HG02938 (cell line): ENCODE data around the gene CTXN3.

Experiments used
- ATAC-seq: cut with Tn5 transposase; IDR thresholded peaks from one replicate; pipeline ENCODE4 v1.9.1; 2021; ENCODE audit warnings: mild to moderate bottlenecking, moderate library complexity; ENCODE audit not compliant: unreplicated experiment

Gene CTXN3

DNA sequence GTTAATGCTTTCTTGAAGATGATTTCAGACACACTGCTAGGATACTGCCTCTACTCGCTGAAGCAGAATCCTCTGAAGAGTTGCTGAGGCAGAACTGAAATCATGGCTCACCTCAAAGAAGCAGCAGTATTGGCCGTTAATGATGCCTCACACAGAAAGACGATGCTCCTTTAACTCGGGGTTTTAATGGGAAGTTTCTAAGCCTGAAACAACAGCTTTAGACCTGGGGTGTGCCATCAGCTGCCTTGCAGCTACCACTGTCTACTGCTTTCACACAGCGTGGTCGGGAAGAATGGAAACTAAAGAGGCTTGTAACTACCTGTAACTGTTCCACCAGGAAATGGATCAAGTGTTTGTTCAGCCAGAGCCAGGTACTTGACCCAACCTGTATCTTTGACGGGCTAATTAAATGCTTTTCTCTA is at the start of gene CTXN3:
CTXN3 (plus strand) TSS at position 65 of the 422 bp plus-strand sequence. CDS start 8,440 bp downstream, outside the sequence.
- ATAC-seq = no peak

DNA sequence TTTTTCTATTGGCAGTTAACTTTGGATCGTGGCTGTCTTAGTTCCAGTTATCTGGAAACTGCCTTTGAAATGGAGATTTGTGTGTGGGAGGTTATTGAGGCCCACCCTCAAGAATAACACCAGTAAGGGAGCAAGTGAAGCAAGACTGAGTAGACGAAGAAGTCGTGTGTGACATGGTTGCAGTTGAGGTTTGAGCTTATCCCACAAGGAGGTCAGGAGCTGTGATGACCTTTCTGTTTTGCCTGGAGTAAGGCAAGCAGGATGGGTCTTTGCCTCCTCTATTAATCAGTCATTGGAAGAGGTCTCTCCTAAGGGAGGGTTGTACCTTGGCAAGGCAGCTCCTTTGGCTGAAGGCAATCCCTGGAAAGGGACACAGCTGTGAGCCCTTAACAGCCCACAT is 49.6 kb upstream of the CTXN3 start:
- ATAC-seq = no peak

DNA sequence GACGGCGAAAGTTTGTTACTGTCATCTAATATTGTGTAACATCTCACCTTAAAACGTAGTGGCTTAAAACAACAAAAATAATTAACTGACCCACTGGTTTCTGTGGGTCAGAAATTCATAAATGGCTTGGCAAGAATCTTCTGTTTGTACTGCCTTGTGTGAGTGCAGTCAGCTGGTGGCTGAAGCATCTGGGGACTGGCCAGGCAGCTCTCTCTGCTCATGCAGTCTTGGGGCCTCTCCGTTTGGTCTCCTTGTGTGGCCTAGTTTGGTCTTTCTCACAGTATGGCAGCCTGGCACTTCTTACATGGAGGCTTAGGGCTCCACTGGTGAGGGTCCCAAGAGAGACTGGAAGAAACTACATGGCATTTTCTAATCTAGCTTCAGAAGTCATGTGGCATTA is 49.0 kb upstream of the CTXN3 start:
- ATAC-seq = no peak

DNA sequence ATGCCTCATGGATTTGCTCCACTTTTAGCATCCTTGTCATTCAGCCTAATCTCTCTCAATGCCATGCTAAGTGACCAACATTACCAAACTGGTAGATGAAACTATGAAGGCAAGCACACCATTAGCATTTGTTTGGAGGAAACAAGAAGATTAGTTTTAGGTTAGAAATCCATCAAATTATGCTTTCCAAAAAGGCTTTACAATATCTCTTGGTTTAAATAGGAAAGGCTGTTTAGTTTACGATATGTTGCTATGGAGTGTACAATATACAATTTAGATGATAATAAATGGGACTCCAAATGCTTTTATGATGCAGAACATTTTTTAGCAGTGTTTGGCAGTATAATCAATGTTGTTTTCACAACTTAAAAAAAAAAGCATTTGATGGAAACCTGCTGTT is 47.8 kb upstream of the CTXN3 start:
- no peak for ATAC-seq

DNA sequence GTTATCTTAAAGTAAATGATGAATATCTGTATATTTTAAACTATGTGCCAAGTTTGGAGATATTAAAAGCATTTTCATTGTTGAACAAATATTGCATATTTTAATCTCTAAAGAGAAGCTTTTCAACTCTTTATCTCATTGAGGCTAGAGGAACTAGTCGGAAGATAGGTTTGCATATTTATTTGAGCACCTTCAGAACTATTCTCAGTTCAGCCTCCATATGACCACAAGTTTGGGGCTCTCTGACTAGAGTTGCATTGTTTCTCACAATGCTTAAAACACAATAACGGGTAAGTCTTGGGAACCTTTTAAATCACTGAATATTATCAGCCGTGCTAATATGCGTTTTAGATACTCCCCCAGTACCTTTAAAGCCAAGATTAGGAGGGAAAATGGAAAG is 47.3 kb upstream of the CTXN3 start:
- no peak for ATAC-seq

DNA sequence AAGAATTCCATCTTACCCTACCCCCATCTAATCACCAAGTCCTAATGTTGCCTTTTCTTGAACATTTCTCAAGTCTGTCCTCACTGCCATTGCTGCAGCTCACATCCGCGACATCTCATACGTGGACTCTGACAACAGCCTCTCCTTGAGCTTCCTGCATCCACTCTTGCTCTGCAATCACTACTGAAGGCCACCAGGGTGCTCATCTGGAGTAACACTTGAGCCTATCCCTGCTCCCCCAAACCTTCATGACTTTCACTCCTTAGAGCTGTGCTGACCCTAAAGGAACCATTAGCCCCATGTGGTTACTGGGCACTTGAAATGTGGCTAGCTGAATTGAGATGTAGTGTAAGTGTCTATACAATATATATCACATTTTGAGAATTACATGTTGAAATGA is 46.4 kb upstream of the CTXN3 start:
- no peak for ATAC-seq

DNA sequence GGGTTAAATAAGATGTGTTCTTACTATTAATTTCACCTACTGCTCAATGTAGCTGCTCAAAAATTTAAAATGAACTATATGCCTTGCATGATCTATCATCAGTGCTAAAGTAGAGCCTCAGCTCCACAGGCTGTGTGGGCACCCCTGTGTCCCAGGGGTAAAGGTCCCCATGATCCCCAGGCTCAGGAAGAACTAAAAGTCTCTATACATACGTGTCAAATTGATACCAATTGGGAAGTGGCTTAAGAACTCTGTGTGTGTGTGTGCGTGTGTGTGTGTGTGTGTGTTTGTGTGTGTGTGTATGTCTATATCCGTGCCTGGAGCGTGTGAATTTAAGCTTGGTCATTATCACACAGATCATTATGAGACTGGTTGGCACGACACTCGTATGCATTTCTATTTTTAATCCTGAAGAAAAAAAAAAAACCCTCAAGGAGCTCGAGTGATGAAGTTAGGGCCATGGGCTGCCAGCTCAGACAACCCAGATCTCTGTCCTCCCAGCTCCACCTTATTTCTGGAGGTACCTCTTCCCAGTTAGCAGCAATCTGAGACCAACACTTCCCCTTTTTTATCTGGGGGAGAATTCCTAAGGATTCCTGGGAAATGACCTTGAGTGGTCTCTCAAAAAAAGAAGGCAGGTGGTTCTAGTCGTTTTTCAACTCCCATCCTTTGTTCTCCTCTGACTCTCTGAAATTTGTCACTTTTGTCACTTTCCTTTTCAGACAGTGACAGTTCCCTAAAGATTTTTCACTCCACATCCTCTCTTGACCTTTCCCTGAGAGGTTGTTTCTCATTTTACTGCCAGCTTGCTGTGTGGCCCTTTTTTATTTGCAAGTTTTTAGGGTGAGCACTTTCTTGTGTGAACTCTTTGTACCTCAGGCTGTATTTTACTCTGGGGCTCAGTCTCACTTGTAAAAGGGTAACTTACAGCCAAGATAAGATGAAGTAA is 45.7 kb upstream of the CTXN3 start:
- no peak for ATAC-seq

DNA sequence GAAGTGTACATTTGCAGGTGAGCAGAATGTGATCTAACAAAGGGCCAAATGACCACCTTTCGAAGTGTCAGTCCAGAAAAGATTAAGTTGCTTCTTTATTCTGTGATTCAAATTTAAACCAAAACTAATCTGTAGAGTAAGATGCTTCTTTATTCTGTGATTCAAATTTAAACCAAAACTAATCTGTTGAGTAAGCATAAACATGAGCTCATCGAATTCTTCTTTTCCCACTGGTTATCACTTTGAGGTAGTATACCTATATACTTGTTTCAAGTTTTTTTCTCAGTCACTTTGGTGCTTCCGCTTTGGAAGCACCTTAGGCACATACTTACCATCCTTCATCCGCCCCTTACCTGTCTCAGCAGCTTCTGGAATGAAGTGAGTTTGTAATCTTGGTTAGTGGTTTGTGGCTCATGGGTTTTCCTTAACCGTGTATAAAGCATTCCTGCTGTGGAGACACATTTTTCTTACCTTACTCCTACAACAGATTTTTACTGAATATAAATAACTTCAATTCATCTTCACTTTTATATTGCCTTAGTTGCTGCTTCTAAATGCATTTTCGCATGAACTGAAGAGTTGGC is 40.7 kb upstream of the CTXN3 start:
- no peak for ATAC-seq

DNA sequence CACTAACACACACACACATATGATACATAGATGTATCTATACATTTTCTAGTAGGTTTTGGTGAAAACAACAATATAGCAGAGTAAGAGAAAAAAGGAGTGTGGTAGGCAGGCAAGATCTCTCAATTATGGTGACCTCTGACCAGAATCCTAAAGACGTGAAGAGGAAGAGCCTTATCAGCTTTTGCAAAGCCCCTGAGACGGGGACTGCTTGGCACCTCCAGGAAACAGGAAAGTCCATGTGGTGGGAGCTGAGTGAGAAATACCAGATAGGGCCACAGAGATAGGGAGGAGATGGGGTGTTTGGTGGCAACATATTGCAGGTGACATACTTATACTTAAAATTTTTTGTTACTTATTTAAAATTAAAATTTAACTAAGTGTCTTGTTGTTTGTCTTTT is 39.9 kb upstream of the CTXN3 start:
- no peak for ATAC-seq

DNA sequence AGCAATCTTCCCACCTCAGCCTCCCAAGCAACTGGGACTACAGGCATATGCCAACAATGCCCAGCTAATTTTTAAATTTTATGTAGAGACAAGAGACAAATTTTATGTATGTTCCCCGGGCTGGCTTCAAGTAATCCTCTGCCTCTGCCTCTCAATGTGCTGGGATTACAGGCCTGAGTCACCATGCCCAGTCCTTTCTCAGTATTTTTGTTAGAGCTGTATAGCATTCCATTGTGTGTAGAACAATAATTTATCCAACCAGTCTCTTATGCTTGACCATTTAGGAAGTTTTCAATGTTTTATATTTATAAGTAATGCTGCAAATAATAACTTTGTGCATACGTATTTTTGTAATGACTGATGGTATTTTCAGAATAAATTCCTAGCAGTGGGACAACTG is 38.9 kb upstream of the CTXN3 start:
- ATAC-seq = no peak

DNA sequence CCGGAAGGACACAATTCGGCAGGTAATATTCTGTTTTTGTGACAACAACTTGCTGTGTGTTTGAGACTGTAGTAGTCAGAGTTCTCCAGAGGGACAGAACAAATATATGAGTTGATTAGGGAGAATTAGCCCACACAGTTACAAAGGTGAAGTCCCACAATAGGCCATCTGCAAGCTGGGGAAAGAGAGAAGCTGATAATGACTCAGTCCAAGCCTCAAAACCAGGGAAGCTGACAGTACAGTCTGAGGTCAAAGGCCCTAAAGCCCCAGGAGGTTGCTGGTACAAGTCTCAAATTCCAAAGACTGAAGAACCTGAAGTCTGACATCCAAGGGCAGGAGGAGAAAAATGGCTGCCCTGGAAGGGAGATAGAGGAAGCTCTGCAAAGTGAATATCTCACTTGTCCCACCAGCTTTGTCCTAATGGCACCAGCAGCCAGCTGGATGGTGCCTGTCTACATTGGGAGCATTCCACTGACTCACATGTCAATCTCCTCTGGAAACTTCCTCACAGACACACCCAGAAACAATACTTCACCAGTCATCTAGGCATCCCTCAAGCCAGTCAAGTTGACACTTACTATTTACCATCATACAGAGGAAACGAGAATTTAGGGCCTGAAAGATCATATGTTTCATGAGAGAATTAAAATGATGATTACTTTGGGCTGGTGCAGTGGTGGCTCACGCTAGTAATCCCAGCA is 36.3 kb upstream of the CTXN3 start:
- ATAC-seq = no peak

DNA sequence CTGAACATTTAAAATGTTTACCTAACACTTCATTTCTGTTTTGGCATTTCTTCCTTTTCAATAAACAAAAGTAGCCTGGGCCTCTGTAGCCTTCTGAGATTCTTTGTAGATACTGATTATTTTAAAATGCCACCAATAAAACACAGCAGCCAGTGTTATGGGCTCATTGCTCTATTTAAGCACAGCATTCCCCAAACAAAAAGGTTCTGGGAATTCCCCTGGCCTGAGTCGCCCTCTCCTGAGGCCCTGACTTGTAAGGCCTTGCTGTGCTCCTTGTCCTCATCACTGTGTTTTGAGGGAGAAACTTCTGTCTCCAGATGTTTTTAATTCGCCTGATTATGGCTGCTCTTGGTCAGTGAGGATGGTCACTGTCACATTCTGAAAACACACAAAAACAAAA is 33.0 kb upstream of the CTXN3 start:
- ATAC-seq = no peak

DNA sequence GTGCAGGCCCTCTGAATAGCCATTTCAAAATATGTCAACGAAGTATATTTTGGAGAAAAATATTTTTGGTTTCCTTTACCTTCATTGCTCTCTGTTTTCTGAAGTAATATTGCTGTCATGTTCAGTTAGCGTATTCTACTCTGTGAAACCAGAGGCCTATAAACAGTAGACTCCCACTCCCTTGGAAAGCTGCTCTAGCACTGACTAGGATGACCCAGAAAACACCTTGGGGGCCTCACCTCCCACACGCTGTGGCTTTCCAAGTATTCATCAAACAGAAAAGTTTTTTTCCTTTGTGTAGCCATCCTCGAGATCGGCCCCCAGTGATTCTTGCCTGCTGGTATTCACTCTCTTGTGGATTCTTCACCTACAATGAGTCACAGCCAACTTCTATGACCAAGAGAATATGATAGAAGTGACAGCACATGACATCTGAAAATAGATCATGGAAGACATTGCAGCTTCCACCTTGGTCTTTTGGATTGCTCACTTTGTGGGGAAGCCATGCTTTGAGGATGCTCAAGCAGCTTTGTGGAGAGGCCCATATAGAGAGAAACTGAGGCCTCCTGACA is 28.9 kb upstream of the CTXN3 start:
- no peak for ATAC-seq

DNA sequence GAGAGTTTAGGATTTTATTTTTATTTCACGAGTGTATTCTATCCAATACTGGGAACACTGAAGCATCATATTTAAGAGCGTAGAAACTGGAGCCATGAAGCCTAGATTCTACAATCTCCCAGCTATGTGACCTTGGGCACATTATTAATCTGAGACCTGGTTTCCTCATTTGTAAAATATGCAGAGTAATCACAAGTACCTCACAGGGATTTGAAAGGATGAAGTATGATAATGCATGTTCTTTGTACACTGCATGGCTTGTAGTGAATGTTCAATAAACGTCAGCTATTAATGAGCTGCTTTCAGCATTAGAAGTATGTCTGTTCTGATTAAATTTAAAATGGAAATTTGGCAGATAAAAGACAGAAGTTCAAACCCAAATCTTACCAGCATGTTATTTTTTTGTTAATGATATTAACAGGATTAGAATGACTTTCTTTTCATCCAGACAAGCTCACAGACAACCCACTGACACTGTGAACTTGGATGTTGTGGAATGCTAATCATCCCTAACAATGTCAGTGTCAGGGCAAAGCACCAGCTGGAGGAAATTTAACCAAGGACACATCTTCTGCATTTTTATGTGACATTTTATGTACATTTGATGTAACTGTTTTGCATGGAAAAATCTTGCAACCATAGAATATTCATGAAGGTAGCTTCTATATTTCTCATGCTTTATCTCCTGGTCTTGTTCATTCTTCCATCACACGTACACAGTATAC is 27.1 kb upstream of the CTXN3 start:
- no peak for ATAC-seq

DNA sequence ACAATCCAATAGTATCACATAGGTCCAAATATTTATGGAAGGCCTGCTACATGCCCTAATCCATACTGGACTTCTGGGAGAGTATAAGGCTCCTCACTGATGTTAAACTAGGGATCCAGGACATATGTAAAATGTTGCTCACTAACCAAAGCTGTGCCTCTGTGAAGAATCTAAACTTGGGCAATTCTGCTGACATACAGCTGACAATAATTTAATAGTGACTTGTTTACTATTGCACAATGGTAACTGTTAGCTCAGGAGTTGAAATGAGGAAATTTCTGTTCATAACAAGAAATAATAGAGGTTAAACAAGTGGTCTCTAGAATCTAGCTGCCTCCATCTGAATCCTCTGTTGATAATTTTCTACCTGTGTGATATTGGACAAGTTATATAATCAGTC is 14.9 kb upstream of the CTXN3 start:
- ATAC-seq = no peak

DNA sequence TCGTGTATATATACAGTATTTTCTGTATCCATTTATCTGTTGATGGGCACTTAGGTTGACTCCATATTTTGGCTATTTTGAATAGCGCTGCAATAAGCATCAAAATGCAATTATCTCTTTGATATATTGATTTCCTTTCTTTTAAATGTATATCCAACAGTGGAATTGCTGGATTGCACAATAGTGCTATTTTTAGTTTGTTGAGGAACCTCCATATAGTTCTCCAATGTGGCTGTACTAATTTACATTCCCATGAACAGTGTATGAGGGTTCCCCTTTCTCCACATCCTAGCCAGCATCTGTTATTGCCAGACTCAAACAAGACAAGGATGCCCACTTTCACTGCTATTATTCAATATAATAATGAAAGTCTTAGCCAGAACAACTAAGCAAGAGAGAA is 9.1 kb upstream of the CTXN3 start:
- no peak for ATAC-seq

DNA sequence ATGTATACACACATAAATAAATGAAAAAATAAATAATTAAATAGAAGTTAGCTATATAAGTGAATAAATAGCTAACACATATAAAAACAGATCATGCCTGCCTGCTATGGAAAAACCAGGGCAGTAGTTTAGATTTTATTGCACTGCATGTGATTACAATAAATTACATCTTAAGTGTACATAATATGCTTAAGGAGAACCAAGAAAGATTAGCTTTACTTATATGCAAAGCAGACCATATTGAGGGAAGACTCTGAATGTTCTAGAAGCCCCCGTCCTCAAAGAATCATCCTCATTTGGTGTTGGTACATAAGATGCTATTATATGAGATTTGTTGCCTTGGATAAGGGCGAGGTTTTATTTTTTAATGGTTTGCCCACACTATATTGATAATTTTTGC is 5.9 kb upstream of the CTXN3 start:
- no peak for ATAC-seq

DNA sequence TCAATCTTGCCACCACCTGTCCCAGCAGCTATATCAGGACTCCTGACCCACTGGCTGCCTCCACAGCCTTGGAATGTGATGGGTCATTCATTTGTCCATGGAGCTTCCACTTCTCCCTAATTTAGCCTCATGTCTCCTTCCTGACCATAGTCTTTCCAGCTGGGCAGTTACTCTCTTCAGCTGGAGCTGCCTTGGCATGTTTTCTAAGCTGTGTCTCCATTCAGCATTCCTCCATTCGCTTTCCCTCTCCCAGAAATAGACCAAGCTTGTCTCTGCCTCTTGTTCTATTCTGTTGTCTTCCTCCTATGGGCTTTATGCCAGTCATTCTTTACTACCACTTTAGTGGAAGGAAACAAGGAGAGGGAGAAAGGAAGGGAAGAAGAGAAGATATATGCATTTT is 5.3 kb upstream of the CTXN3 start:
- ATAC-seq = no peak

DNA sequence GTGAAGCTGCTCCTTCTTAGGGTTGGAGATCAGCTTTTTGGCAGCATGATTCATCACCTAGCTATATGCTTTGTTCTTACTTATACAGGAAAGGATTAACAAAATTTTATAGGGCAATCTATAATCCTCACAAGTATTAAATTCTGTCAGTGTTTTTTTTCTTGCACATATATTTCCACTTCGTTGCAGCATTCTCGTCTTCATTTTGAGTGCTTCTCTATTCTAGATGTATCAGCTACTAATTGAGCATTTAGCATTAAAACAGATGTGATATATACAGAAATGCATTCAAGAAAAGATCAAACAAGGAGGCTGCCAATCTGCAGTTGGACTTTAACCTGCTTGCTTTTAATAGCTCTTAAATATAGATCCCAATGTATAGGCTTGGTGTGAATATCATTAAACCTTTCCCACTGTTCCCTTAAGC is 3.6 kb upstream of the CTXN3 start:
- ATAC-seq = no peak

DNA sequence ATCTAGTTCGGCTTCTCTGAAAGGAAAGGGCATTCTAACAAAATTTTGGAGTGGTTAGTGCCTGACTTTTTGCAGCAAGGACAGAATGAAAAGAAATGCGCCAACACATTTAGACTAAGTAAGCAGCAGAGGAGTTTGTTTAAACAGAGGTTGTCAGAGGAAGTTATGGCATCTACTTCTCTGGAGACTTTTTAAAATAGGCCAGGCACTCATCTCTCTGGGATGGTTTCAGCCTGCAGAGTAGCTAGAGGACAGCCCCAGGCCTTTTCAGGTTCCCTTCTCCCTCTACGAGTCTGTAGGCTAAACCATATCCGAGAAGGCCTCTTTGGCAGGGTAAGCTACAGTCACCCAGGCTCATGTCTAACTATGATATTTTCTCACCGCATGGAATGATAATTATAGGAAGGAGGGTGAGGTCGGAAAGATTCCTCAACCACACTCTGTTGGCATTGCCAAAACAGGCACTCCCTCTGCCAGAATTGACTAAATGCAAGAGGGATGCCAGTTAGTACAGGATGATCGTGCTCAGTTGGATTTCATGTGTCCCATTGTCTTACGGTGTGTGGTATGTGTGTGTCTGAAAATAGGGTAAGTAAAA is 1.4 kb upstream of the CTXN3 start:
- no peak for ATAC-seq
